K562 (cell line): ENCODE data around the gene NEU1. TPM values are rescaled to one million over a fixed set of nuclear protein-coding genes. Genes with fewer than 3 reads are reported as not detected.
A peak's percentile ranks its signal among the peaks of the same experiment; 100 is the strongest.

Experiments used
- BMI1 ChIP-seq: fragments of 150-350 bp; IDR thresholded peaks from 2 replicates; pipeline ENCODE4 v1.6.1; 2014; ENCODE audit warnings: low read length
- CBX3 ChIP-seq, 2 experiments: IDR thresholded peaks; 1 replicate in 1 of 2; 2 replicates in 1 of 2; pipeline ENCODE4 v1.6.1; 2012; ENCODE audit warnings: inconsistent platforms in 2 of 2, low read length in 2 of 2, borderline replicate concordance in 1 of 2, control low read depth in 1 of 2
- CEBPG ChIP-seq, 3 experiments: fragments of 200-800 bp in 1 of 3; sonication (Bioruptor generic) in 1 of 3; sonication (generic) in 1 of 3; formaldehyde crosslinking in 1 of 3; IDR thresholded peaks in 2 of 3; conservative IDR thresholded peaks in 1 of 3; 2 replicates each; pipeline versions ENCODE4 v1.6.1 to v1.8.0; 2016 to 2022; ENCODE audit warnings: missing compliant biosample characterization in 2 of 3, missing genetic modification characterization in 2 of 3, mild to moderate bottlenecking in 1 of 3, missing genetic modification reagents in 1 of 3
- EP300 ChIP-seq: IDR thresholded peaks from 2 replicates; pipeline ENCODE4 v1.6.1; 2012; ENCODE audit warnings: low read length, improper control_type of control experiment
- ESRRA ChIP-seq: fragments of 450-650 bp; IDR thresholded peaks from 2 replicates; pipeline ENCODE4 v1.6.1; 2014; ENCODE audit warnings: low read depth, mild to moderate bottlenecking, moderate library complexity, borderline replicate concordance
- ETV6 ChIP-seq, 3 experiments: fragments of 150-350 bp in 1 of 3; sonication (generic) in 1 of 3; formaldehyde crosslinking in 1 of 3; IDR thresholded peaks; 2 replicates each; pipeline versions ENCODE4 v1.6.1 to v1.8.0; 2014 to 2022; ENCODE audit warnings: borderline replicate concordance in 2 of 3, low read depth in 2 of 3, antibody characterized with exemption in 1 of 3, low read length in 1 of 3, mild to moderate bottlenecking in 1 of 3, missing genetic modification reagents in 1 of 3
- GABPA ChIP-seq: fragments of 200-800 bp; sonication (Bioruptor generic); conservative IDR thresholded peaks from 2 replicates; pipeline ENCODE4 v1.6.1; 2016; ENCODE audit warnings: low read depth, missing genetic modification characterization, missing compliant biosample characterization
- GTF2A2 ChIP-seq: IDR thresholded peaks from 2 replicates; pipeline ENCODE4 v1.6.1; 2016; ENCODE audit warnings: mild to moderate bottlenecking, missing genetic modification characterization, missing compliant biosample characterization
- HLTF ChIP-seq: fragments of 450-650 bp; IDR thresholded peaks from 2 replicates; pipeline ENCODE4 v1.6.1; 2016
- ILK ChIP-seq: fragments of 450-650 bp; IDR thresholded peaks from 2 replicates; pipeline ENCODE4 v1.6.1; 2016; ENCODE audit warnings: missing genetic modification characterization, low read depth, mild to moderate bottlenecking, missing compliant biosample characterization, moderate library complexity, borderline replicate concordance
- IRF2 ChIP-seq: sonication (generic); formaldehyde crosslinking; IDR thresholded peaks from 2 replicates; pipeline ENCODE4 v1.8.1; 2022; ENCODE audit warnings: mild to moderate bottlenecking, missing genetic modification reagents
- KLF16 ChIP-seq: IDR thresholded peaks from 2 replicates; pipeline ENCODE4 v1.6.1; 2016; ENCODE audit warnings: antibody characterized with exemption
- L3MBTL2 ChIP-seq: fragments of 450-650 bp; IDR thresholded peaks from 2 replicates; pipeline ENCODE4 v1.6.1; 2016; ENCODE audit warnings: mild to moderate bottlenecking, moderate library complexity
- POLR2H ChIP-seq: IDR thresholded peaks from 2 replicates; pipeline ENCODE4 v1.6.1; 2016; ENCODE audit warnings: missing genetic modification characterization, low read depth, mild to moderate bottlenecking, control low read depth, missing compliant biosample characterization, moderate library complexity
- SIX5 ChIP-seq, 2 experiments: IDR thresholded peaks; 2 replicates each; pipeline ENCODE4 v1.6.1; 2011; ENCODE audit warnings: low read length in 2 of 2, borderline replicate concordance in 1 of 2, low read depth in 1 of 2, mild to moderate bottlenecking in 1 of 2, moderate library complexity in 1 of 2; ENCODE audit not compliant: insufficient read depth in 1 of 2
- ZFP30 ChIP-seq: fragments of 250-450 bp; sonication (Bioruptor Pico); IDR thresholded peaks from 2 replicates; pipeline ENCODE4 v1.8.0; 2022; ENCODE audit warnings: moderate library complexity, mild to moderate bottlenecking, inconsistent platforms, borderline replicate concordance
- polyA plus RNA-seq, 8 experiments: library from polyadenylated mRNA; depleted of rRNA in 4 of 8; stranded (reverse) in 5 of 8; unstranded in 3 of 8; fragments of >200 nt; fragmentation: Nextera tagmentation in 2 of 8; fragmentation: Illumina TruSeq in 1 of 8; extraction: Ambion mirVana in 2 of 8; extraction: Trizol in 1 of 8; gene quantifications; 2 replicates each; pipeline versions ENCODE4 v1.2.1 to v1.2.3, GENCODE V29; 2011 to 2014; ENCODE audit warnings: inconsistent platforms in 1 of 8, missing spikeins in 1 of 8
- total RNA-seq, 7 experiments: library from RNA; depleted of rRNA in 6 of 7; stranded (reverse); fragments of >200 nt in 6 of 7; fragmentation: Illumina TruSeq in 2 of 7; extraction: Trizol in 2 of 7; gene quantifications; 2 replicates each; pipeline versions ENCODE4 v1.2.1 to v1.2.3, GENCODE V29; 2011 to 2021; ENCODE audit warnings: low replicate concordance in 1 of 7
- TF ChIP-seq, protein P1 (sequence below), 2 experiments: IDR thresholded peaks; 2 replicates each; pipeline ENCODE4 v1.6.1; 2011; ENCODE audit warnings: borderline replicate concordance in 1 of 2, control low read depth in 1 of 2, low read depth in 1 of 2, low read length in 1 of 2, mild to moderate bottlenecking in 1 of 2, mixed read lengths in 1 of 2, moderate library complexity in 1 of 2; ENCODE audit not compliant: insufficient read depth in 1 of 2, insufficient read length in 1 of 2, poor library complexity in 1 of 2, severe bottlenecking in 1 of 2; ENCODE audit errors: extremely low read depth in 1 of 2
- TF ChIP-seq, protein P2 (sequence below): fragments of 250-450 bp; sonication (Bioruptor Pico); IDR thresholded peaks from 2 replicates; pipeline ENCODE4 v1.4.0; 2020
- TF ChIP-seq, protein P3 (sequence below): fragments of 200-400 bp; formaldehyde crosslinking; IDR thresholded peaks from 2 replicates; pipeline ENCODE4 v1.6.1; 2017; ENCODE audit warnings: mild to moderate bottlenecking, low read depth, low read length, moderate library complexity

Gene NEU1
- total and polyA plus RNA-seq, 9 of the 15 experiments (the other 6 are each of a cell fraction or from before 2014, with no cell fraction given) = 14.8 to 67.8 (median 51.0) TPM

- TF ChIP-seq, protein P1, sequence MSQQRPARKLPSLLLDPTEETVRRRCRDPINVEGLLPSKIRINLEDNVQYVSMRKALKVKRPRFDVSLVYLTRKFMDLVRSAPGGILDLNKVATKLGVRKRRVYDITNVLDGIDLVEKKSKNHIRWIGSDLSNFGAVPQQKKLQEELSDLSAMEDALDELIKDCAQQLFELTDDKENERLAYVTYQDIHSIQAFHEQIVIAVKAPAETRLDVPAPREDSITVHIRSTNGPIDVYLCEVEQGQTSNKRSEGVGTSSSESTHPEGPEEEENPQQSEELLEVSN (IDR thresholded peaks at IDR 0.05; ENCODE audit: borderline replicate concordance in 1 of 2, extremely low read depth in 1 of 2, insufficient read depth in 1 of 2, insufficient read length in 1 of 2, low read depth in 1 of 2, low read length in 1 of 2, poor library complexity in 1 of 2, severe bottlenecking in 1 of 2) = peak; percentile 87 to 89
- TF ChIP-seq, protein P2, sequence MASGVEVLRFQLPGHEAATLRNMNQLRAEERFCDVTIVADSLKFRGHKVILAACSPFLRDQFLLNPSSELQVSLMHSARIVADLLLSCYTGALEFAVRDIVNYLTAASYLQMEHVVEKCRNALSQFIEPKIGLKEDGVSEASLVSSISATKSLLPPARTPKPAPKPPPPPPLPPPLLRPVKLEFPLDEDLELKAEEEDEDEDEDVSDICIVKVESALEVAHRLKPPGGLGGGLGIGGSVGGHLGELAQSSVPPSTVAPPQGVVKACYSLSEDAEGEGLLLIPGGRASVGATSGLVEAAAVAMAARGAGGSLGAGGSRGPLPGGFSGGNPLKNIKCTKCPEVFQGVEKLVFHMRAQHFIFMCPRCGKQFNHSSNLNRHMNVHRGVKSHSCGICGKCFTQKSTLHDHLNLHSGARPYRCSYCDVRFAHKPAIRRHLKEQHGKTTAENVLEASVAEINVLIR (CRISPR knock-in tag) = peak; percentile 88
- TF ChIP-seq CBX3 (IDR thresholded peaks at IDR 0.05; ENCODE audit: borderline replicate concordance in 1 of 2, low read length in 2 of 2) (no peak; a peak in 2 of 3 replicates), ESRRA (peak; percentile 28; the same call in 1 of the 2 replicates), CEBPG (CRISPR knock-in tag; IDR thresholded peaks at IDR 0.05) (no peak), CEBPG (tag; conservative IDR thresholded peaks at IDR 0.05 in 1 of 2, IDR thresholded peaks at IDR 0.05 in 1 of 2) (no peak), GTF2A2 (no peak), SIX5 (IDR thresholded peaks at IDR 0.05; ENCODE audit: borderline replicate concordance in 1 of 2, insufficient read depth in 1 of 2, low read depth in 1 of 2, low read length in 2 of 2) (no peak), BMI1 (no peak), ETV6 (IDR thresholded peaks at IDR 0.05; ENCODE audit: borderline replicate concordance in 1 of 2, low read depth in 2 of 2, low read length in 1 of 2) (no peak), ETV6 (CRISPR knock-in tag; IDR thresholded peaks at IDR 0.05; ENCODE audit: borderline replicate concordance) (no peak), ILK (tag) (no peak), POLR2H (tag) (peak; percentile 97), IRF2 (no peak), L3MBTL2 (peak; percentile 98), KLF16 (no peak), EP300 (peak; percentile 38), HLTF (0 out of 2 replicates have a peak, but pooled peaks have one; percentile 85), GABPA (tag) (peak; percentile 78), ZFP30 (no peak; the same call in 1 of the 2 replicates)
- TF ChIP-seq, protein P3, sequence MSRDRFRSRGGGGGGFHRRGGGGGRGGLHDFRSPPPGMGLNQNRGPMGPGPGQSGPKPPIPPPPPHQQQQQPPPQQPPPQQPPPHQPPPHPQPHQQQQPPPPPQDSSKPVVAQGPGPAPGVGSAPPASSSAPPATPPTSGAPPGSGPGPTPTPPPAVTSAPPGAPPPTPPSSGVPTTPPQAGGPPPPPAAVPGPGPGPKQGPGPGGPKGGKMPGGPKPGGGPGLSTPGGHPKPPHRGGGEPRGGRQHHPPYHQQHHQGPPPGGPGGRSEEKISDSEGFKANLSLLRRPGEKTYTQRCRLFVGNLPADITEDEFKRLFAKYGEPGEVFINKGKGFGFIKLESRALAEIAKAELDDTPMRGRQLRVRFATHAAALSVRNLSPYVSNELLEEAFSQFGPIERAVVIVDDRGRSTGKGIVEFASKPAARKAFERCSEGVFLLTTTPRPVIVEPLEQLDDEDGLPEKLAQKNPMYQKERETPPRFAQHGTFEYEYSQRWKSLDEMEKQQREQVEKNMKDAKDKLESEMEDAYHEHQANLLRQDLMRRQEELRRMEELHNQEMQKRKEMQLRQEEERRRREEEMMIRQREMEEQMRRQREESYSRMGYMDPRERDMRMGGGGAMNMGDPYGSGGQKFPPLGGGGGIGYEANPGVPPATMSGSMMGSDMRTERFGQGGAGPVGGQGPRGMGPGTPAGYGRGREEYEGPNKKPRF = no peak
These were observed at the start of gene NEU1 (continued) for GRCh38 chr6:31862344-31863235.
